ENCODE measurements around the gene PNLIP.

The PNLIP gene

GRCh38 chr10:116615199-116615776, 69.6 kb downstream of the PNLIP start:
- DNase-seq (ENCODE audit: low spot score): no peak

All from GM03348 (cell line).